Measurements from ENCODE around the gene NAALADL2. TPM values are rescaled to one million over a fixed set of nuclear protein-coding genes. Genes with fewer than 3 reads are reported as not detected.

The NAALADL2 gene
- total RNA-seq, 1 experiment from 2014 or later = 1.6 TPM

DNA sequence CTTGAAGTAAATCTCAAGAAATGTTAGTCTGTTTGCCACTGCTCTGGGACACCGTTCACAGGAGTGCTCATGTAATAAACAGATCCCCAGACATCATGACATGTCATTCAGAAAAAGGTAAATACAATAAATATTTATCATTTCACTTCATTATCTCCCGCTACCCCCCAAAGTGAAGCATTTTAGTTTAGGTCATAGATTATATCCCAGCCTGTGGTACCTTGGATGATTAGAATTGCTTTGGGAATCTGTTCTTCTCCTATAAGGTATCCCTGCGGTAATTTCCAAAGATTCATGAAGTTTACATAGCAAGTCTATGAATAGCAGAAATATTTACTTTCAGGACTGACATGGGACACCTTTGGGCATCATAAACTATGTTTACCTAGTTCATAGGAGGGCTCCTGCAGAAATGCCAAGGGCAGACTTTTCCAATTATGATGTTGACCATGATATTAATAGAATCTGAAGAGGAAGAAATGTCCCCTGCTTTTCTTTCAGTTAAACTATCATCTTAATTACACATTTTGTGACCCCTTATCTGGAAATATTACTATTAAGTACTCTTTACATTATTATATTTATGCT is 268.0 kb downstream of the NAALADL2 start:
- Histone ChIP-seq H2AFZ (ENCODE audit: low read length) (no peak overlapping the region), H3K27me3 (ENCODE audit: insufficient read depth, low read length) (no peaks in the 10 kb centered on the region), H4K5ac (ENCODE audit: insufficient read length, low read depth, low read length) (no peak overlapping the region), H2BK120ac (ENCODE audit: low read depth, low read length, poor library complexity, severe bottlenecking) (no peak overlapping the region), H4K8ac (replicated peaks; ENCODE audit: insufficient read length, low read depth, low read length) (no peak overlapping the region), H3K4me2 (ENCODE audit: insufficient read depth, insufficient read length, low read length) (no peak overlapping the region), H2BK15ac (ENCODE audit: low read depth, low read length) (no peak overlapping the region), H3K27ac (ENCODE audit: insufficient read length, low read depth, low read length) (no peak overlapping the region), H3K9ac (ENCODE audit: extremely low read depth, insufficient read length, low read length) (no peak overlapping the region), H4K91ac (ENCODE audit: insufficient read length, low read depth, low read length) (no peak overlapping the region), H3K56ac (ENCODE audit: insufficient read length, low read depth, low read length) (no peak overlapping the region), H3K9me3 (ENCODE audit: control insufficient read depth, low read depth, low read length) (no peaks in the 10 kb centered on the region), H3K18ac (ENCODE audit: insufficient read length, low read depth, low read length) (no peak overlapping the region), H2BK5ac (ENCODE audit: insufficient read length, low read length) (no peak overlapping the region), H3K79me1 (ENCODE audit: insufficient read depth, low read depth, low read length, poor library complexity, severe bottlenecking) (no peaks in the 10 kb centered on the region), H2AK5ac (ENCODE audit: insufficient read length, low read length) (no peak overlapping the region), H4K20me1 (ENCODE audit: control insufficient read depth, insufficient read depth, insufficient read length) (no peaks in the 10 kb centered on the region), H2BK20ac (ENCODE audit: low read depth, low read length, poor library complexity, severe bottlenecking) (no peak overlapping the region), H3K14ac (ENCODE audit: insufficient read depth, low read length) (no peak overlapping the region), H3K23me2 (ENCODE audit: insufficient read length, low read depth, low read length, poor library complexity, severe bottlenecking) (no peaks in the 10 kb centered on the region), H3K23ac (ENCODE audit: insufficient read length, low read depth, low read length) (no peak overlapping the region), H3T11ph (ENCODE audit: low read length) (no peak overlapping the region), H2BK12ac (ENCODE audit: insufficient read length, low read depth, low read length) (no peak overlapping the region), H3K4ac (ENCODE audit: low read depth, low read length) (no peak overlapping the region), H3K4me1 (ENCODE audit: insufficient read depth, low read length) (no peaks in the 10 kb centered on the region), H3K79me2 (ENCODE audit: insufficient read depth, low read length) (no peaks in the 10 kb centered on the region)
- Mint-ChIP-seq H3K9me3 (peaks cover 21 to 25% of the 10 kb centered on the region in 2 experiments; a peak in 4 of 5 replicates), H3K27ac (no peak overlapping the region), H3K27me3 (ENCODE audit: low read depth) (no peaks in the 10 kb centered on the region), H3K4me3 (no peak overlapping the region), H3K4me1 (peaks cover 0 to 3% of the 10 kb centered on the region in 2 experiments; a peak in 1 of 4 replicates), H3K36me3 (ENCODE audit: insufficient read depth in 1 of 3, low read depth in 3 of 3) (peaks cover 10 to 32% (median 17%) of the 10 kb centered on the region in 3 experiments)
- no peak for DNase-seq
- no peak for TF ChIP-seq CTCF (conservative IDR thresholded peaks at IDR 0.05)
- WGBS (ENCODE audit: extremely low coverage, insufficient read length, low lambda C conversion rate) = no CpG with 5 or more reads among the region's 3 CpGs

All from H9 (cell line).